Measurements from ENCODE around the gene KDM2B.
A peak's percentile ranks its signal among the peaks of the same experiment; 100 is the strongest.

Gene KDM2B

GRCh38 chr12:121399391-121400331, 181.2 kb downstream of the KDM2B start, which contains the start of gene RNF34:
RNF34 (plus strand) TSS chr12:121400118; CDS start chr12:121400213, 95 bp downstream.
- no peaks in the 10 kb centered on the region for H3F3A ChIP-seq (ENCODE audit: insufficient read depth, low read length)
- H3K9me3 ChIP-seq (ENCODE audit: low read length), result no peaks in the 10 kb centered on the region
- H3K9me2 ChIP-seq (ENCODE audit: low read depth, low read length), result no peaks in the 10 kb centered on the region
- H3K4me3 ChIP-seq (ENCODE audit: low read depth, low read length, poor library complexity, severe bottlenecking), result peak within 1 kb of the TSS; percentile 96
- H3K9ac ChIP-seq (ENCODE audit: low read length), result peak within 1 kb of the TSS; percentile 90
- H4K20me1 ChIP-seq (ENCODE audit: insufficient read depth, low read length), result no peaks in the 10 kb centered on the region
- H3K27ac ChIP-seq (ENCODE audit: low read depth, low read length, poor library complexity, severe bottlenecking), result peak within 1 kb of the TSS; percentile 39
- H3K4me2 ChIP-seq (ENCODE audit: low read length), result peak within 1 kb of the TSS; percentile 98
- TF ChIP-seq EZH2 (IDR thresholded peaks at IDR 0.05; ENCODE audit: borderline replicate concordance, low read length), result no peak
- peaks cover 32% of the 10 kb centered on the region for H3K79me2 ChIP-seq (ENCODE audit: insufficient read depth, low read length)
- no peaks in the 10 kb centered on the region for H3K27me3 ChIP-seq (ENCODE audit: insufficient read depth, low read length)
- 0 out of 2 replicates have a peak within 1 kb of the TSS, but pooled peaks have one; percentile 17 for H2AFZ ChIP-seq (ENCODE audit: low read length)
- H3K4me1 ChIP-seq (ENCODE audit: insufficient read depth, low read length, severe bottlenecking), result peaks cover 33% of the 10 kb centered on the region
- peaks cover 21% of the 10 kb centered on the region for H3K36me3 ChIP-seq (ENCODE audit: insufficient read depth, low read length)

- Histone ChIP-seq H3K79me2 (ENCODE audit: insufficient read depth, low read length) (peaks cover 27% of the 10 kb centered on the region), H3K4me2 (ENCODE audit: low read length) (peak overlapping the region; percentile 77), H3K9me3 (ENCODE audit: low read length) (no peaks in the 10 kb centered on the region), H3K4me1 (ENCODE audit: insufficient read depth, low read length, severe bottlenecking) (peaks cover 30% of the 10 kb centered on the region), H4K20me1 (ENCODE audit: insufficient read depth, low read length) (no peaks in the 10 kb centered on the region), H3F3A (ENCODE audit: insufficient read depth, low read length) (no peaks in the 10 kb centered on the region), H3K36me3 (ENCODE audit: insufficient read depth, low read length) (peaks cover 8% of the 10 kb centered on the region), H3K27ac (ENCODE audit: low read depth, low read length, poor library complexity, severe bottlenecking) (no peak overlapping the region), H3K9ac (ENCODE audit: low read length) (peak overlapping the region; percentile 69; the same call in 1 of the 2 replicates), H3K9me2 (ENCODE audit: low read depth, low read length) (no peaks in the 10 kb centered on the region), H3K4me3 (ENCODE audit: low read depth, low read length, poor library complexity, severe bottlenecking) (peak overlapping the region; percentile 96), H2AFZ (ENCODE audit: low read length) (no peak overlapping the region), H3K27me3 (ENCODE audit: insufficient read depth, low read length) (no peaks in the 10 kb centered on the region)
- TF ChIP-seq EZH2 (IDR thresholded peaks at IDR 0.05; ENCODE audit: borderline replicate concordance, low read length) (no peak), CTCF (IDR thresholded peaks at IDR 0.05; ENCODE audit: low read length) (no peak)
Measured at GRCh38 chr12:121398355-121398754, 182.5 kb downstream of the KDM2B start.

- Histone ChIP-seq H3K9ac (ENCODE audit: low read length) (no peak overlapping the region), H3K27ac (ENCODE audit: low read depth, low read length, poor library complexity, severe bottlenecking) (no peak overlapping the region), H3K9me2 (ENCODE audit: low read depth, low read length) (no peaks in the 10 kb centered on the region), H3K36me3 (ENCODE audit: insufficient read depth, low read length) (peaks cover 3% of the 10 kb centered on the region), H3K79me2 (ENCODE audit: insufficient read depth, low read length) (peaks cover 22% of the 10 kb centered on the region), H3K4me3 (ENCODE audit: low read depth, low read length, poor library complexity, severe bottlenecking) (no peak overlapping the region), H4K20me1 (ENCODE audit: insufficient read depth, low read length) (no peaks in the 10 kb centered on the region), H3K9me3 (ENCODE audit: low read length) (no peaks in the 10 kb centered on the region), H3K4me2 (ENCODE audit: low read length) (no peak overlapping the region), H2AFZ (ENCODE audit: low read length) (no peak overlapping the region), H3K27me3 (ENCODE audit: insufficient read depth, low read length) (no peaks in the 10 kb centered on the region), H3K4me1 (ENCODE audit: insufficient read depth, low read length, severe bottlenecking) (peaks cover 26% of the 10 kb centered on the region), H3F3A (ENCODE audit: insufficient read depth, low read length) (no peaks in the 10 kb centered on the region)
- no peak for TF ChIP-seq EZH2 (IDR thresholded peaks at IDR 0.05; ENCODE audit: borderline replicate concordance, low read length)
Measured at GRCh38 chr12:121397521-121397920, 183.3 kb downstream of the KDM2B start.

GRCh38 chr12:121392325-121392716, 188.5 kb downstream of the KDM2B start:
- no peaks in the 10 kb centered on the region for H3K79me2 ChIP-seq (ENCODE audit: insufficient read depth, low read length)
- H3K36me3 ChIP-seq (ENCODE audit: insufficient read depth, low read length), result no peaks in the 10 kb centered on the region
- TF ChIP-seq EZH2 (IDR thresholded peaks at IDR 0.05; ENCODE audit: borderline replicate concordance, low read length), result no peak
- no peak for TF ChIP-seq CTCF (IDR thresholded peaks at IDR 0.05; ENCODE audit: low read length)
- H3K9me3 ChIP-seq (ENCODE audit: low read length), result no peaks in the 10 kb centered on the region
- H3K4me1 ChIP-seq (ENCODE audit: insufficient read depth, low read length, severe bottlenecking), result no peaks in the 10 kb centered on the region
- H3F3A ChIP-seq (ENCODE audit: insufficient read depth, low read length), result no peaks in the 10 kb centered on the region
- H2AFZ ChIP-seq (ENCODE audit: low read length), result no peak overlapping the region
- no peak overlapping the region for H3K4me3 ChIP-seq (ENCODE audit: low read depth, low read length, poor library complexity, severe bottlenecking)
- no peaks in the 10 kb centered on the region for H4K20me1 ChIP-seq (ENCODE audit: insufficient read depth, low read length)
- H3K4me2 ChIP-seq (ENCODE audit: low read length), result no peak overlapping the region
- no peaks in the 10 kb centered on the region for H3K27me3 ChIP-seq (ENCODE audit: insufficient read depth, low read length)
- H3K27ac ChIP-seq (ENCODE audit: low read depth, low read length, poor library complexity, severe bottlenecking), result no peak overlapping the region
- H3K9me2 ChIP-seq (ENCODE audit: low read depth, low read length), result no peaks in the 10 kb centered on the region
- H3K9ac ChIP-seq (ENCODE audit: low read length), result no peak overlapping the region
